HEK293T (cell line): ENCODE measurements around the gene PPP1R9B.

Experiments used
- CTCF ChIA-PET: fragments of 350-600 bp; formaldehyde crosslinking; extraction: SDS; loops from one replicate; lab custom pipeline; 2021; ENCODE audit warnings: antibody characterized with exemption, inconsistent platforms; lab: Yijun Ruan, JAX
- POLR2A ChIA-PET: fragments of 350-600 bp; formaldehyde crosslinking; extraction: SDS; loops from one replicate; lab custom pipeline; 2020; ENCODE audit warnings: antibody characterized with exemption, inconsistent platforms; lab: Yijun Ruan, JAX
- DNase-seq: peaks from one replicate; pipeline ENCODE4 v3.0.0; 2012; ENCODE audit warnings: mixed read lengths; ENCODE audit errors: extremely low spot score
- ARNT ChIP-seq: fragments of 450-650 bp; IDR thresholded peaks from 2 replicates; pipeline ENCODE4 v1.6.1; 2017; ENCODE audit warnings: mild to moderate bottlenecking
- BHLHE40 ChIP-seq: fragments of 450-650 bp; IDR thresholded peaks from 2 replicates; pipeline ENCODE4 v1.6.1; 2016; ENCODE audit warnings: mild to moderate bottlenecking, moderate library complexity, borderline replicate concordance
- CTBP1 ChIP-seq: fragments of 450-650 bp; IDR thresholded peaks from 2 replicates; pipeline ENCODE4 v1.6.1; 2016; ENCODE audit warnings: borderline replicate concordance
- ELF4 ChIP-seq: fragments of 450-650 bp; IDR thresholded peaks from 2 replicates; pipeline ENCODE4 v1.6.1; 2017; ENCODE audit warnings: antibody characterized with exemption
- FOXA1 ChIP-seq: fragments of 450-650 bp; IDR thresholded peaks from 2 replicates; pipeline ENCODE4 v1.6.1; 2016; ENCODE audit warnings: mild to moderate bottlenecking
- FOXK2 ChIP-seq: fragments of 450-650 bp; IDR thresholded peaks from 2 replicates; pipeline ENCODE4 v1.6.1; 2016; ENCODE audit warnings: mild to moderate bottlenecking
- FOXM1 ChIP-seq: fragments of 450-650 bp; IDR thresholded peaks from 2 replicates; pipeline ENCODE4 v1.6.1; 2017; ENCODE audit warnings: mild to moderate bottlenecking, borderline replicate concordance
- HDGF ChIP-seq: fragments of 450-650 bp; IDR thresholded peaks from 2 replicates; pipeline ENCODE4 v1.6.1; 2017; ENCODE audit warnings: antibody characterized with exemption, borderline replicate concordance
- L3MBTL2 ChIP-seq: fragments of 450-650 bp; conservative IDR thresholded peaks from 2 replicates; pipeline ENCODE4 v1.6.1; 2016; ENCODE audit warnings: mild to moderate bottlenecking
- LEF1 ChIP-seq: fragments of 450-650 bp; IDR thresholded peaks from 2 replicates; pipeline ENCODE4 v1.6.1; 2017; ENCODE audit warnings: mild to moderate bottlenecking, borderline replicate concordance
- NFRKB ChIP-seq: fragments of 450-650 bp; IDR thresholded peaks from 2 replicates; pipeline ENCODE4 v1.6.1; 2016; ENCODE audit warnings: mild to moderate bottlenecking, moderate library complexity
- SP1 ChIP-seq: fragments of 450-650 bp; IDR thresholded peaks from 2 replicates; pipeline ENCODE4 v1.6.1; 2017
- SUZ12 ChIP-seq: fragments of 450-650 bp; IDR thresholded peaks from 2 replicates; pipeline ENCODE4 v1.6.1; 2016; ENCODE audit warnings: mild to moderate bottlenecking
- TARDBP ChIP-seq: fragments of 450-650 bp; IDR thresholded peaks from 2 replicates; pipeline ENCODE4 v1.6.1; 2016
- ZNF384 ChIP-seq: fragments of 450-650 bp; IDR thresholded peaks from 2 replicates; pipeline ENCODE4 v1.6.1; 2016
- TF ChIP-seq, protein P1 (sequence below): fragments of 450-650 bp; IDR thresholded peaks from 2 replicates; pipeline ENCODE4 v1.6.1; 2016

The PPP1R9B gene

DNA sequence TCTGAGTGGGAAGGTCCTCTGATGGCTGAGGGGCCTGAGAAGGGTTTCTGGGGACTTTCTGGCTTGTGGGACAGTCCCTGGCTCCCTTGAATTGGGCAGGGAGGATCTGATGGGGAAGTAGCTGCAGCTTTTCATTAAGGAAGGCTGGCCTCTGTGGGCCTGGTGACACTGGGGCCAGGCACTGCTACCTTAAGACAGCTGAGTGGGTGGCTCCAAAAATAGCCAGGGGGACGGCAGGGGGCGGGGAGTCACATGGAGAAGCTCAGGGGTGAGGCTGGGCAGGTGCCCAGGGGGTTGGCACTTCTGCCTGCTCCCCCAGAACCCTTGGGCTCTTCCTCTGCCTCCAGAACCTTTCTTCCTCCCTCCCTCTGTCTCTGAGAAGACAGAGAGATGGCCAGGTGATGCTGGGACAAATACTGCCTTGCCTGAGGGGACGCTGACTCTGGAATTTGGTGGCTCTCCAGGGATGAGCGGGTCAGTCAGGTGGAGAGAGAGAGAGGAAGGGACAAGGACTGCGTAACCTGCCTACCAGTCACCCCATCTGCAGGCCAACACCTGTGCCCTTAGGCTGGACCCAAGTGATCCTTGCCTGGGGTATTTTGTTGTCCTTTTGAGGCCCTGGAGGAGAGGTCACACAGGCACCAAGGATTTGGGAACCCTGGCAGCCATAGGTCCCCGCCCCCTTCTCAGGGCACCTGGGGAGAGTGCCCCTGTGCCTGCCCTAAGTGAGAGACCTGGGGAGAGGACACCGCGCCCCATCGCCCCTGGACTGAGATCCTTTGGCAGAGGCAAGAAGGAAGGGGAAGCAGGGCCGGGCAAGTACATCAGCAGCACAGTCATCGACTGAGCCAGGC is 13.6 kb upstream of the PPP1R9B start:
- no peak for TF ChIP-seq ZNF384
- TF ChIP-seq FOXK2: no peak
- TF ChIP-seq HDGF: no peak
- TF ChIP-seq FOXM1: no peak
- no peak for TF ChIP-seq NFRKB
- TF ChIP-seq CTBP1: no peak
- no peak for TF ChIP-seq L3MBTL2
- TF ChIP-seq ARNT: no peak
- no peak for TF ChIP-seq TARDBP

DNA sequence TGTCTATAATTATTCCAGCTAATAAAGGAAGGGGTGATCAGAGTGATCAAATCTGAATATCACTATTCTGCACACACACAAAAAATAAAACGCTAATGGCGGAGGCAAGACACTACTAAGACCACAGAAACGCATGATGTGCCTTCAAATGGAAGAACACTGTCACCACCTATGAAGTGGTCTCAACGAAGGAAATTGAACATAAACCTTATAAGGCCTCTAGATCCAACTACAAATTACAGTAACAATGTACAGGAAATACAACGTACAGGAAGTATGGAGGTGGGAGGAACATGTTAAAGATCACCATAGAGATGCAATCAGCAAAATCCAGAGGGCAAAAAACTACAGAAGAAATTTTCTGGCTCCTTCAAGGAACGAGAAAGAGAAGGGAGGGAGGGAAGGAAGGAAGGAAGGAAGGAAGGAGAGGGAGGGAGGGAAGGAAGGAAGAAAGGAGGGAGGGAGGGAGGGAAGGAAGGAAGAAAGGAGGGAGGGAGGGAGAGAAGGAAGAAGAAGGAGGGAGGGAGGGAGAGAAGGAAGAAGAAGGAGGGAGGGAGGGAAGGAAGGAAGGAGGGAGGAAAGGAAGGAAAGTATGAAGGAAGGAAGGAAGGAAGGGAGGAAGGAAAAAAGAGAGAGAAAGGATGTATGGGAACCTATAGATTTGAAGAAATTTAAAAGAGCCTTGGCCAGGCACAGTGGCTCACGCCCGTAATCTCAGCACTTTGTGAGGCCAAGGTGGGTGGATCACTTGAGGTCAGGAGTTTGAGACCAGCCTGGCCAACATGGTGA is 12.2 kb upstream of the PPP1R9B start:
- no peak for DNase-seq
- POLR2A ChIA-PET: interaction anchor here (0.8 to 2.8 kb wide), 13 partner anchors 7 to 129 kb away, joined by 3 to 98 read pairs (median 9); partner anchors contain the start of genes PDK2, PPP1R9B and SAMD14
- CTCF ChIA-PET: interaction anchor here (0.9 to 2.8 kb wide), 10 partner anchors 11 to 68 kb away, joined by 3 to 34 read pairs (median 10); no protein-coding TSS in a partner anchor
- TF ChIP-seq TARDBP (no peak), SUZ12 (no peak), ZNF384 (no peak), LEF1 (no peak), HDGF (no peak), CTBP1 (no peak), FOXA1 (no peak), BHLHE40 (no peak), FOXM1 (no peak), FOXK2 (no peak), NFRKB (no peak), L3MBTL2 (no peak), ARNT (no peak), ELF4 (no peak), SP1 (no peak)
- TF ChIP-seq, protein P1, sequence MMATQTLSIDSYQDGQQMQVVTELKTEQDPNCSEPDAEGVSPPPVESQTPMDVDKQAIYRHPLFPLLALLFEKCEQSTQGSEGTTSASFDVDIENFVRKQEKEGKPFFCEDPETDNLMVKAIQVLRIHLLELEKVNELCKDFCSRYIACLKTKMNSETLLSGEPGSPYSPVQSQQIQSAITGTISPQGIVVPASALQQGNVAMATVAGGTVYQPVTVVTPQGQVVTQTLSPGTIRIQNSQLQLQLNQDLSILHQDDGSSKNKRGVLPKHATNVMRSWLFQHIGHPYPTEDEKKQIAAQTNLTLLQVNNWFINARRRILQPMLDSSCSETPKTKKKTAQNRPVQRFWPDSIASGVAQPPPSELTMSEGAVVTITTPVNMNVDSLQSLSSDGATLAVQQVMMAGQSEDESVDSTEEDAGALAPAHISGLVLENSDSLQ: no peak

More for the DNA sequence above, 13.6 kb upstream of the PPP1R9B start:
- DNase-seq: no peak
- POLR2A ChIA-PET: interaction anchor here (0.7 kb wide), 1 partner anchor 12 kb away, joined by 3 read pairs; no protein-coding TSS in a partner anchor
- CTCF ChIA-PET: interaction anchor here (0.5 to 1.5 kb wide), 4 partner anchors 15 to 710 kb away, joined by 3 to 4 read pairs (median 4); no protein-coding TSS in a partner anchor

DNA sequence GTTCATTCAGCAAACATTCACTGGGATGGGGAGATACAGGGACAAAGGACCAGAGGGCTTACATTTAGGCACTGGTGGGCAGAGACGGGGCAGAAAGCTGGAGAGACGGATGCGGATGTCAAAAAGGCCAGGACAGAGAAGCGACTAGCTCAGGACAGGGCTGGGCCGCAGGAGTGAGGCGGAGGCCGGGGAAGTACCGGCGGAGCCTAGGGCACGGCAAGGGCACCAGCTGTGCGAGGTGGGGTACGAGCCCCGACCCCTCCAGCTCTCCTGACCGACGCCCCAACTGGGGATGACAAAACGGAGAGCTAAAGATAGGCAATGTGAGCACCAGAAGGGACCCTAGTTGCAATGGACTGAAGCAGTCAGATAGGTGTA is 11.4 kb upstream of the PPP1R9B start:
- ChIA-PET CTCF (interaction anchor here (0.9 to 2.8 kb wide), 13 partner anchors 10 to 74 kb away, joined by 3 to 34 read pairs (median 9); no protein-coding TSS in a partner anchor), POLR2A (interaction anchor here (0.5 to 2.8 kb wide), 26 partner anchors 8 to 130 kb away, joined by 3 to 98 read pairs (median 7); partner anchors contain the start of genes PDK2, PPP1R9B and SAMD14)
- no peak for TF ChIP-seq HDGF
- no peak for TF ChIP-seq FOXM1
- TF ChIP-seq FOXA1: no peak
- no peak for TF ChIP-seq LEF1
- TF ChIP-seq ZNF384: no peak
- no peak for TF ChIP-seq ARNT
- no peak for TF ChIP-seq SUZ12
- TF ChIP-seq ELF4: no peak
- no peak for TF ChIP-seq BHLHE40
- no peak for DNase-seq

DNA sequence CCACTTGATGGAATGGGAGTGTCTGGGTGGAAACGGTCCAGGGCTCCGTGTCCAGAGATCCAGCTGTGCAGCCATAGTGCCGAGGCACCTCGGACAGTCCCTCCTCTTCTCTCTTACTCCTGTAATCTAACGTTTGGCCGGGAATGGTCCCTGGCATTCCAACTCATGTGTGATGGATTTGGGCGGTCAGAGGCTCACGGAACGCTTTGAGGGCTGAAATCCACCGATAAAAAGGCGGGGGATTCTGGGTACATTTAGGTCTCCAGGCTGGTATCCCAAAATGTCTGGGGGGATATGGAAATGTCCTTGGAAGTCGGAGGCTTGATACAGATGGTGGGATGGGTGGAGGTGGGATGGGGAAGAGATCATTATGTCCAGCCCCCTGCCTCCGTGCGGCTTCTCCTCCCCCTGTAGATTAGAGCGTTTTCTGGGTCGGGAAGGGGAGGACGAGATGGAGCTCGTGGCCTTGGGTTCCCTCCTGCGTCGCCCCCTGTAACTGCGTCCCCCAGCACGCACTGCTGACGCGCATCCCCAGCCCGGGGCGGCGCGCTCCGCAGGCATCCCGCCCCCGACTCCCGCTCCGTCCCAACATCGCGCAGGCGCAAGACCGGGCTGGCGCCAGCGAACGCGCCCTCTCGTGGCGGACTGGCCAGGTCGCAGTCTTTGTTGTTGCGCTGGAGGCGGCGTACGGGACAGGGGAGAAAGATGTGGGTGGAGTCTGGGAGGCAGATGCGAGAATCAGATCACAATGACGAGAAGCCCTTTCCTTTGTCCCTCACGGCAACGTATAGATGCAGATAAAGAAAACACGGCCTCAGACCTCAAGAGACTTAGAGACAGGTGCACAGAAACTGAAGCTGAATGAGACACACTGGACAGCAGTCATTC is 10.8 kb upstream of the PPP1R9B start:
- CTCF ChIA-PET: interaction anchor here (0.5 to 2.8 kb wide), 24 partner anchors 8 to 847 kb away, joined by 3 to 34 read pairs (median 4); no protein-coding TSS in a partner anchor
- TF ChIP-seq, protein P1: no peak
- TF ChIP-seq LEF1 (no peak), TARDBP (no peak), L3MBTL2 (no peak; the same call in none of the 2 replicates), FOXA1 (no peak), NFRKB (no peak), ZNF384 (no peak), CTBP1 (no peak), FOXM1 (no peak; the same call in 1 of the 2 replicates), FOXK2 (no peak), BHLHE40 (no peak), ELF4 (no peak), HDGF (no peak), SUZ12 (no peak), SP1 (no peak)
- peak; percentile 99 for DNase-seq
- POLR2A ChIA-PET: interaction anchor here (0.5 to 2.8 kb wide), 26 partner anchors 9 to 130 kb away, joined by 3 to 98 read pairs (median 7); partner anchors contain the start of genes PDK2, PPP1R9B and SAMD14

DNA sequence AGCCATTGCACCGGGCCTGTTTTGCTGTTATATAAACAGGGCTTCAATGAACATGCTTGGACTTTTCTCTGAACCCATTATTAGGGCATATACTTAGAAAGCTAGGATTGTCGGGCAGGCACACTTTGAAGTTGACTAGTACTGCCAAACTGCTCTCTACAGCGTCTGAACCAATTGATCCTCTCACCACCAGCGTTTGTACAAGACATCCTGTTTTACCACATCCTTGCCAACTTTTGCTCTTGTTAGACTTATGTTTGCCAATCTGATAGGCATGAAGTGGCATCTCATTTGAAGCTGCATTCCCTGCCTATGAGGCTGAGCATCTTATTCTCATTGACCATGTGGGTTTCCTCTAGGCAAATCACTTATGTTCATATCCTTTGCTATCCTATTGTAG is 7.4 kb upstream of the PPP1R9B start:
- TF ChIP-seq ARNT (no peak), ELF4 (no peak), BHLHE40 (no peak), HDGF (no peak), CTBP1 (no peak), FOXM1 (no peak), L3MBTL2 (no peak), SP1 (no peak), SUZ12 (no peak), FOXA1 (no peak), NFRKB (no peak), TARDBP (no peak), ZNF384 (no peak), LEF1 (no peak)
- TF ChIP-seq, protein P1: no peak
- no peak for DNase-seq
- POLR2A ChIA-PET: interaction anchor here (1.1 to 1.6 kb wide), 2 partner anchors 10 to 34 kb away, joined by 3 read pairs; no protein-coding TSS in a partner anchor
- CTCF ChIA-PET: interaction anchor here (0.6 to 1.2 kb wide), 4 partner anchors 11 to 139 kb away, joined by 3 to 4 read pairs (median 4); no protein-coding TSS in a partner anchor
